Measurements from ENCODE around the gene MLANA. TPM values are rescaled to one million over a fixed set of nuclear protein-coding genes. Genes with fewer than 3 reads are reported as not detected.

Gene MLANA
- total and polyA plus RNA-seq, 2 experiments from 2014 or later: 0.94 TPM; not detected in 1

GRCh38 chr9:5931657-5932056, 41.0 kb downstream of the MLANA start:
- H3K4me1 ChIP-seq (ENCODE audit: low read depth): no peaks in the 10 kb centered on the region
- DNase-seq (ENCODE audit: low read depth in 1 of 2, low spot score in 1 of 2): no peak
- no peak overlapping the region for H3K4me3 ChIP-seq
- H3K9me3 ChIP-seq (ENCODE audit: low read depth): no peaks in the 10 kb centered on the region
- no peak for TF ChIP-seq CTCF (IDR thresholded peaks at IDR 0.05; ENCODE audit: low read depth, low read length)
- H3K36me3 ChIP-seq: peaks cover 5% of the 10 kb centered on the region
- no peaks in the 10 kb centered on the region for H3K27me3 ChIP-seq
- H3K27ac ChIP-seq: no peak overlapping the region

GRCh38 chr9:5938449-5938848, 47.8 kb downstream of the MLANA start:
- no peaks in the 10 kb centered on the region for H3K4me1 ChIP-seq (ENCODE audit: low read depth)
- no peaks in the 10 kb centered on the region for H3K27me3 ChIP-seq
- H3K27ac ChIP-seq: no peak overlapping the region
- no peak overlapping the region for H3K4me3 ChIP-seq
- no peak for TF ChIP-seq CTCF (IDR thresholded peaks at IDR 0.05; ENCODE audit: low read depth, low read length)
- H3K9me3 ChIP-seq (ENCODE audit: low read depth): no peaks in the 10 kb centered on the region
- DNase-seq (ENCODE audit: low read depth in 1 of 2, low spot score in 1 of 2): no peak
- H3K36me3 ChIP-seq: peaks cover under 1% of the 10 kb centered on the region

- Histone ChIP-seq H3K4me1 (ENCODE audit: low read depth) (no peaks in the 10 kb centered on the region), H3K36me3 (no peaks in the 10 kb centered on the region), H3K4me3 (no peak overlapping the region), H3K27ac (no peak overlapping the region), H3K9me3 (ENCODE audit: low read depth) (no peaks in the 10 kb centered on the region), H3K27me3 (no peaks in the 10 kb centered on the region)
- no peak for TF ChIP-seq CTCF (IDR thresholded peaks at IDR 0.05; ENCODE audit: low read depth, low read length)
- DNase-seq (ENCODE audit: low read depth in 1 of 2, low spot score in 1 of 2): no peak
These were observed 48.8 kb downstream of the MLANA start for GRCh38 chr9:5939530-5939929.

GRCh38 chr9:5941214-5941613, 50.5 kb downstream of the MLANA start:
- no peak for TF ChIP-seq CTCF (IDR thresholded peaks at IDR 0.05; ENCODE audit: low read depth, low read length)
- Histone ChIP-seq H3K4me1 (ENCODE audit: low read depth) (no peaks in the 10 kb centered on the region), H3K9me3 (ENCODE audit: low read depth) (no peaks in the 10 kb centered on the region), H3K36me3 (no peaks in the 10 kb centered on the region), H3K27ac (no peak overlapping the region), H3K27me3 (no peaks in the 10 kb centered on the region), H3K4me3 (no peak overlapping the region)
- no peak for DNase-seq (ENCODE audit: low read depth in 1 of 2, low spot score in 1 of 2)

GRCh38 chr9:5945112-5945511, 54.4 kb downstream of the MLANA start:
- DNase-seq (ENCODE audit: low read depth in 1 of 2, low spot score in 1 of 2): no peak
- Histone ChIP-seq H3K36me3 (no peaks in the 10 kb centered on the region), H3K4me3 (no peak overlapping the region), H3K4me1 (ENCODE audit: low read depth) (peaks cover 30% of the 10 kb centered on the region), H3K27me3 (no peaks in the 10 kb centered on the region), H3K27ac (no peak overlapping the region), H3K9me3 (ENCODE audit: low read depth) (no peaks in the 10 kb centered on the region)
- no peak for TF ChIP-seq CTCF (IDR thresholded peaks at IDR 0.05; ENCODE audit: low read depth, low read length)

GRCh38 chr9:5947912-5948311, 57.2 kb downstream of the MLANA start:
- TF ChIP-seq CTCF (IDR thresholded peaks at IDR 0.05; ENCODE audit: low read depth, low read length): no peak
- peak overlapping the region; percentile 80 for H3K27ac ChIP-seq
- H3K9me3 ChIP-seq (ENCODE audit: low read depth): no peaks in the 10 kb centered on the region
- peaks cover 30% of the 10 kb centered on the region for H3K4me1 ChIP-seq (ENCODE audit: low read depth)
- H3K27me3 ChIP-seq: no peaks in the 10 kb centered on the region
- peak overlapping the region; percentile 5 for H3K4me3 ChIP-seq
- DNase-seq (ENCODE audit: low read depth in 1 of 2, low spot score in 1 of 2): peak; percentile 5 to 70
- no peaks in the 10 kb centered on the region for H3K36me3 ChIP-seq
